NCI-H226 (cell line): ENCODE data around the gene MBNL1.

Experiments
- DNase-seq: peaks from one replicate; pipeline ENCODE4 v3.0.0-alpha.2; 2015

Gene MBNL1

GRCh38 chr3:152253514-152253913 is 15.2 kb upstream of the MBNL1 start:
- DNase-seq: no peak

DNA sequence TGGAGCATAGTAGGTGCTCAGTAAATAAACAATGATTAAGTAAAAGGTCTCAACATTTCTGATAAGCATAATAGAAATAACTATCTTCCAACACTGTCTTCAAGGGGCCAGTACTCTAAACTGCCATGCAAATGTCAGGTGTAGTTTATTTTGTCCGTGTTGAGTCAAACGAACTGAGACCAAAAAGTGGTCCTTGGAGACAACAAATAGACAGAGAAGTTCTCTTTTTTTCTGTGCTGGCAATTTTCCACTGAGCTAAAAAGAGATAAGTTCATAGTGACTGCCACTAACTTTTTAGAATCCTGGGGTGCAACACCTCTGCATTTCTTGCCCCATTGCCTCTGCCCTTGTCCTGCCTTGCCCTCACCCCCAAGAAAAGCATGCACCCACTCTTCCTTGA is 14.7 kb upstream of the MBNL1 start:
- no peak for DNase-seq

DNA sequence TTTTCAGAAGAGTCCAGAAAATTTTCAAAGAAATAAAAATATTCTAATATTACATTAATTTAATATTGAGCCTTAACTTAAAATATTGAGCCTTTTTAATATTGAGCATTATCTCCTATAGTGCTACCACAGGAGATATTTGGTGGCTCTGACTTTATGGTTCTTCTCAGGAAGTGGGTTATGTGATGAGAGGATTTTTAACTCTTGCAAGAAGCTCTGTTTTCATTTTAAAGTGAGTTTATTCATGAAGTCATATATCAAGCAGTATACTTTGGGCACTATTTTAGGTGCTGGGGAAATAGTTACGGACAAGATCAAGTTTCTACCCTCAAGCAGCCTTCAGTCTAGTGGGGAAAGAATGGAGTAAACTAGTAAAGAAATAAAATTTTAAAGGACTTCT is 13.4 kb upstream of the MBNL1 start:
- no peak for DNase-seq

DNA sequence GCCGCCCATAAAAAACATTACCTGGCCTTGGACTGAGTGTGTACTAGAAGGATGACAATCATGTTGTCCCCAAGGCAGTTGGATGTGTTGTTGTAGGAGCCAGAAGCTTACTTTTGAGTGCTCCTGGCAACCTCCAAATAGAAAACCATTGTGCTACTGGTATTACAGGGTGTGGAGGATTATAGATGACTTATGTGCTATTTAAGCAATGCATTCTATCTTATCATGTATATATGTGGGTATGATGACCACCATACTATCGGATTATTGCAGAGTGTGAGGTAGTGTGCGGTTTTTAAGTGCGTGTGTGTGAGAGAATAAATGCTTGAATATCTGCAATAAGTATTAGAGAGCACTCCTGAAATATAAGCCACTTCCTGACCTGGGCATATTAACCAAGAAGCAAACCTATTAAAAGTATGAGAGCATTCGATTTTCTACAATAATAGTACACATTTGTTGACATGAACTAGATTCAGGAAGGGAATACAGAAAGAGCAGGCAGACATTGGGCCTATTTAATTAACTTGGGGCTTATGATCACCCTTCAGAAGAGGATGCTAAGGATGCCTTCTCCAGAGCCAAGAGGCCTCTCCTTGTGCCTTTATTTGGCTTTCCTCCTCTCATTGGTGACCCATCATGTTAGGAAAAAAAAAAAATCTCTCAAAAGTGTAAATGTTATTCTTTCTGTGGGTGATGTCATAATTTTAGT is 11.7 kb upstream of the MBNL1 start:
- no peak for DNase-seq

DNA sequence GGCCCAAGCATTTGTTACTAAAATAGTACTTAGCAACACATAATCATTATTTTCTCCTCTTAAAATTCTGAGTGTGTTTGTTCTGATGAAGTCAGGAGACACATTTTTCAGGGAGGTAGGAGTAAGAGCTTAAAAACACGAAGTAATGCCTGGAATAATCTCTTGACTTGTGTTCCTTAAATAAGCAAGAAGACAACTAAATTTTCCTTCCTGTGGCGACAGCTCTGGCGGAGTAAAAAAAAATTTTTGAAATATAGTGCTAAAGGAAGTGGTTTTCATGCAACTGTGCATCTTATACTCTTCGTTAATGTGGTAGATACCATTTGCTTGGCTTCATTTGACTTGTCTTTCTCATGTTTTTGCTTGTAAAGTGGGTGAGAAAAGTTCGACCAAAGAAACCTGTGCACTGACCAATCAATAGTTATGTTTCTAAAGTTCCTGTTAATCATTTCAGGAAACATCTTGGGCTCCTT is 11.1 kb upstream of the MBNL1 start:
- DNase-seq: no peak

- DNase-seq: peak; percentile 97
Observed at GRCh38 chr3:152258448-152259393, 10.0 kb upstream of the MBNL1 start.

DNA sequence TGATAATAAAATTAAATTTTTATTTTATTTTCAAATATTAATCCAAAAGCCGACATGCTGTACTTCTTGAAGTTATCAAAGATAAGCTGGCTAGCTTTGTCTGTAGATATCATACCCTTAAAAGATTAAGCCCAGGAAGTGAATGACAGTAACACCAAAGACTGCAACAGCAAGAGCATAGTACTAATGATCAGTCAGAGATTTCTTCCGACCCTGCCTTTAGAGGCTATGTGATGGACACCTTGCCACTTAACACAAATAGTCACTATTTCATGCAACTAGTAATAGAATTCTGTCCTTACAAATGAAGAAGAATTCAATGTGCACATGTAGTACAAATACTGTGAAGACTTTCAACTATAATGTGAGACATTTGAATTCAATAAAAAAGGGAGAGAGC is 9.3 kb upstream of the MBNL1 start:
- no peak for DNase-seq

DNA sequence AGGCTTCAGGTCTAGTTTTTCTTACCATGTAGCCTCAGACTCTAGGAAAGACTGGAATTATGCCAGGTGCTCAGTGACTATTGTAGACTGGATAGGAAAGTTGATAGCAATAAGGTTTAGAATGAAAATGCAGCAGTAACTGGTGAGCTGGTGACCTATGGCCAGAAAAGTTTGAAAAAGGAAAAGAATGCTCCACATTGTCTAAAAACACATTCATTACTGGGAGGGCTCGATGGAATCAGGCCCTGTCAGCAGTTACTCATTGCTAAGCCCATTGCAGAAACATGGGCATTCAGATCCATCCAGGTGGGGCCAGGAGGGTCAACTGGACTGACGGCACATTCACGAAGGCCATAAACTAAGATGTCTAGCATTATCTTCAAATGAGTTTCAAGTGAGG is 8.7 kb upstream of the MBNL1 start:
- no peak for DNase-seq

DNA sequence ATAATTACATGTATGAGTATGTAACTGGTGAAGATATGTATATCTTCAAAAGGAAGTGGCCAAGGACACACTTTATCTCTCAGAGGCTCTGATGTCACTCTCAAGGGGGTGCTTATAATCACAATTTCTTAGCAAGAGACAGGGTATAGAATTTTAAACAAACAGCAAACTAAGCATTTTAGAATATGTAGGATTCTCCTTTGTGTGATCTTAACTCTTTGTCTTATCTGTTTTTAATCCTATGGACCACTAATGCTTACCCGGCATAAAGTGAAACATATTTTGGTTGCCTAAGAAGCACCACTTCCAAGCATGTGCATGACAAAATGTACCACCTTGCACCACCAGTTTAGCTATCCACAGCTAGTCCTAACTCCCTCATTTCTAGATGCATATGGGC is 8.2 kb upstream of the MBNL1 start:
- DNase-seq: no peak

- no peak for DNase-seq
Observed at GRCh38 chr3:152261329-152261728, 7.4 kb upstream of the MBNL1 start.

DNA sequence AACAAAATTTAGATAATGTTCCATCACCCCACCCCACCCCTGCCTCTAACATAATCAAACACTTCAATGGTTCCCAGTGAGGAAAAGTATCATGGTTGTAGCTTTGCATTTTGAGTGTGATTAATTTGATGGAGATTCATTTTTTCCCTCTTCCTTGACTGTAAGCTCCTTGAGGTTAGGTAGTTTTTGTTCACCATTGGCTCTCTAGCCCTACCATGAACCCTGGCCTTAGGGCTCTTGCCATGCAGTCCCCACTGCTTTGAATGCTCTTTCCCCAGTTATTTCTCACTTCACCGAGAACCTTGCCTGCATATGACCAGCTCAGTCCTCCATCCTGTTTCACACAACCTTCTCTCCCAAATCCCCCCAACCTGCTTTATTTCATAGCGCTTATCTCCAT is 5.0 kb upstream of the MBNL1 start:
- DNase-seq: no peak

GRCh38 chr3:152264378-152264777 is 4.4 kb upstream of the MBNL1 start:
- DNase-seq: no peak

GRCh38 chr3:152266221-152266995 is 2.3 kb upstream of the MBNL1 start:
- peak; percentile 92 for DNase-seq

GRCh38 chr3:152267831-152268554 is 736 bp upstream of the MBNL1 start:
- no peak for DNase-seq

GRCh38 chr3:152269056-152269830 is 514 bp downstream of the MBNL1 start:
- peak; percentile 82 for DNase-seq

DNA sequence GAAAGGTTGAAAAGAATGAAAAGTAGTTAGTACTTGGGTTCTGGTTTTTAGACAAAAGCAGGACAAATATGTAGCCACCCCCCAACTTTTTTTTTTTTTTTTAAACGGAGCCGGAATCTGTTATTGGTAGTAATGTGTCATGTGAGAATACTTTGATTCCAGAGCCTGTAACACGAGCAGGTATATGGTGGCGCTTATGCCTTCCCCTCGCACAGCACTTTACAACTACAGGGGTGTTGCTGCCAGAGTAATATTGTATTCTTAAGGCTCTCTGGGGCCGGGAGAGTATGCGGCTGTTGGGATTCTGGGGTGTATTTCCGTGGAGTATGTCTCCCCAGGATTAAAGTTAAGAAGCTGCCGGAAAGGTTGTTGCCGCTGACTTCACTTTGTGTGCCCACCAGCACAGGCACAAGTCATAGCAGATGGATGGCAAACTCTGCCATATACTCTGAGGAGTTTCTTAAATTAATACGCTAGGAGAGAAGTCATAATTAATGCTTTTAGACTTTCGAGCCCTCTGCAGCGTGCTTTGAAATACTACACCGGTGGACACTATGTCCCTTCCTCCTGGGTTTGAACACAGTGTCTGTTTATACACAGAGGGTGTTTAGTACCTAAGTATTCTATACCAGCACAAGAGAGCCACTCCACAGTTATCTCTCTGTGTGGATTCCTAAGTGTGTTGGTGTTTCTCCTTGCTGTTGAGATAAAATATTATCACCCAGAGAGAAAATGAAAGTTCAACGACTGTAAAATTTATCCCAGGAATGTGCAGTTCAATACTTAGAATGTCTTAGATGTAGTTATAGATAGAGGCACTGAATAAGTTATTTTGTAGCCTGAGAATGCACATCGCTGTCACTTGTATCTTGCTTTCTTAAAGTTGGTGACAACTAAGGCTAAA is 1.4 kb downstream of the MBNL1 start:
- DNase-seq: no peak

- DNase-seq: no peak
Observed at GRCh38 chr3:152270937-152271336, 2.2 kb downstream of the MBNL1 start.

DNA sequence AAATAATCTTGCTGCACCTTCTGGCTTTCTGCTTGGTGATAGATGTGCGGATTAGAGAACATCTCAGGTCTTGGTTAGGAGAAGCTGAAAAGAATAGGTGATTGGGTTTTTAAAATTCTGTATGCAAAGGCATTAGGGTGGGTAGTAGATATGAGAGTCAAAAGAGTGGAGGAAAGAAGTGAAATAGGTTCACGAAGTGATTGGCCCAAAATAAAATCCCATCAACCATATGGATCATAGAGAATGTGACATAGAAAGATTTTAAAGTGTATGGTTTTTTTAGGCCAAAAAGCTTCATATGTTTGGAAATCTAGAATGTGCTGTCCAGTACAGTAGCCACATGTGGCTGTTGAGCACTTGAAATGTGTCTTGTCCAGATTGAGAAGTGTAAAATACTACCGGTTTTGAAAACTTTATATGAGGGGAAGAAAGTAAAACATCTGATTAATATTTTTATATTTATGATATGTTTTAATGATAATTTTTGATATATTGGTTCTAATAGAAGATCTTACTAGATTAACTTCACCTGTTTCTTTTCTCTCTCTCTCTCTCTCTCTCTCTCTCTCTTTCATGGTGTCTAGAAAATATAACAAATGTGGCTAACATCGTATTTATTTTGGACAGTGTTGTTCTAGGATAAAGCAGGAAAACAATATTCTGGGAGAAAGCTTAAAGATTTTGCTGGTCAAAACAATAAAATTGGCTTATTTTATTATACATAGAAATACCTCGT is 2.9 kb downstream of the MBNL1 start:
- DNase-seq: no peak

DNA sequence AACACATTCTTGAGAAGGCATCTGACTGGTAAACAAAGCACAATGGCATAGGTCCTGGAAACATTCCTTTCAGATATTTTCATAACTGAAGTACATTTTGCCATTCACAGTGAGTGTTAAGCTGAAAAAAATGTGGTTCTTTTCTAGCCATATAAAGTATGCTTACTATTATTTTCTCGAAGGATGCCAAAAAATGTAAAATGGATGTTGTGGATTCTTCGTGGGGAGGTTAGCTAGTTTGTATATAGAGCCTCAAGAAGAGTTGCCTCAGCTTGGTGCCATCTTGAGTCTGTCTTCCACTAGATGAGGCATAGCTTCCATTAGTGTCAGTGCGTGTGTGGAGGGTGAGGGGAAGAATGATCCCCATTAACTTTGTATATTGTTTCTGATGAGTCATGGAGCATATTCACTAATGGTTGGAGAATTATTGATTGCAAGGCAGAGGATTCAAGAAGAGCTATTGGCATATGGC is 4.1 kb downstream of the MBNL1 start:
- DNase-seq: peak; percentile 77

DNA sequence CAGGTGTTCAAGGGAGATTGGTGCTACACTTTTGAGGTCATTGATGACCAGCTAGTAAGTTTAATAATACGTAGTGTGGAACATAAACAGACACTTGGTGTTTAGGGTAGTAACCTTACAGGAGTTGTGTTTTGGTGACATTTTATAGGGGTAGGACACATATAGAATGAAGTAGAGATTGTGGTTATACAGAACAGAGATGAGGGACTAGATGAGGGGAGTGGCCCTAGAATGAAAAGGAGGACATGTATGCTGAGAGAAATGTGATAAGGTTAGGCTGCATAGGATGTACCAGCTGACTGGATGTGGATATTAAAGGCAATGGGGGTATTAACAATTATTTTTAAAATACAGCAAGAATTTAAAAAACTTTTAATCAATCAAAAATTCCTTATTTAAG is 8.0 kb downstream of the MBNL1 start:
- DNase-seq: no peak
